PC-9 (cell line): ENCODE measurements around the gene MICALL2.

ENCODE experiments used
- EZH2 ChIP-seq: fragments of 200-600 bp; sonication (generic); IDR thresholded peaks from 2 replicates; pipeline ENCODE4 v1.8.0; 2017; ENCODE audit warnings: antibody characterized with exemption, low read depth
- TF ChIP-seq, protein P1 (sequence below): fragments of 200-600 bp; sonication (generic); conservative IDR thresholded peaks from 2 replicates; pipeline ENCODE4 v1.6.1; 2017; ENCODE audit warnings: mixed run types, antibody characterized with exemption, mild to moderate bottlenecking, moderate library complexity

DNA sequence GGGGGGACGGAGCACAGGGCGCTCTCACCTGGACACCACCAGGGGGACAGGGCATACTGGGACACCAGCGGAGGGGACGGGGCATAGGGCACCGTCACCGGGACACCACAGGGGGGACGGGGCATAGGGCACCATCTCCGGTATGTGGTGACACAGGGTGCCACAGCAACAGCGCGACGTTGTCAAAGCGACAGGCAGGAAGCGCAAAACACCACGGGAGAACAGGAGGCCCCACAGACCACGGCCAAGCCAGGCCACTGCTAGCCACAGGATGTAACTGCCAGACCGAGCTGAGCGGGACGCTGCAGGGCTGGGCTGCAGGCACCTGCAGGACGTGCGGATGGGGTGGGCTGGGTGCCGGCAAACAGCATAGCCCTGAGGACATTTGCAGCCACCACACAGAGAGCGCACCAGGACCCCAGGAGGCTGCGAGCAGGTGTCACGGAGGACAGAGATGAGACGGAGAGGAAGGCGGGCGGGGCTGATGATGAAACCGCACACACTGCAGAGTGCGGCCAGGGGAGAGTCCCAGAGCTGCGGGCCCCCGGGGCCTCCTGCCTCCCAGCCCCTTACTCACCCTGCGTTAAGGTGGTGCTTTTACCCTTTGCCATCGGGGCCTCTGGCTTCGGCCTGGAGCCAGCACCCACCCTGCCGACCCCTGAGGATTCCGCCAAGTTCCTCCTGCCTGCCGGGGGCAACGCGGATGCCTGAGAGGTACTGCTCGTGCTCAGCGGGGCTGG lies 17.5 kb downstream of the MICALL2 start:
- no peak for TF ChIP-seq EZH2
- TF ChIP-seq, protein P1, sequence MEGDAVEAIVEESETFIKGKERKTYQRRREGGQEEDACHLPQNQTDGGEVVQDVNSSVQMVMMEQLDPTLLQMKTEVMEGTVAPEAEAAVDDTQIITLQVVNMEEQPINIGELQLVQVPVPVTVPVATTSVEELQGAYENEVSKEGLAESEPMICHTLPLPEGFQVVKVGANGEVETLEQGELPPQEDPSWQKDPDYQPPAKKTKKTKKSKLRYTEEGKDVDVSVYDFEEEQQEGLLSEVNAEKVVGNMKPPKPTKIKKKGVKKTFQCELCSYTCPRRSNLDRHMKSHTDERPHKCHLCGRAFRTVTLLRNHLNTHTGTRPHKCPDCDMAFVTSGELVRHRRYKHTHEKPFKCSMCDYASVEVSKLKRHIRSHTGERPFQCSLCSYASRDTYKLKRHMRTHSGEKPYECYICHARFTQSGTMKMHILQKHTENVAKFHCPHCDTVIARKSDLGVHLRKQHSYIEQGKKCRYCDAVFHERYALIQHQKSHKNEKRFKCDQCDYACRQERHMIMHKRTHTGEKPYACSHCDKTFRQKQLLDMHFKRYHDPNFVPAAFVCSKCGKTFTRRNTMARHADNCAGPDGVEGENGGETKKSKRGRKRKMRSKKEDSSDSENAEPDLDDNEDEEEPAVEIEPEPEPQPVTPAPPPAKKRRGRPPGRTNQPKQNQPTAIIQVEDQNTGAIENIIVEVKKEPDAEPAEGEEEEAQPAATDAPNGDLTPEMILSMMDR, result no peak
